ENCODE results near the gene ACER1.
"Not testable (repeated sequence)": the region's sequence is repeated elsewhere in the genome, so short reads cannot be mapped to it uniquely, and the experiment has no call there.

The ACER1 gene

DNA sequence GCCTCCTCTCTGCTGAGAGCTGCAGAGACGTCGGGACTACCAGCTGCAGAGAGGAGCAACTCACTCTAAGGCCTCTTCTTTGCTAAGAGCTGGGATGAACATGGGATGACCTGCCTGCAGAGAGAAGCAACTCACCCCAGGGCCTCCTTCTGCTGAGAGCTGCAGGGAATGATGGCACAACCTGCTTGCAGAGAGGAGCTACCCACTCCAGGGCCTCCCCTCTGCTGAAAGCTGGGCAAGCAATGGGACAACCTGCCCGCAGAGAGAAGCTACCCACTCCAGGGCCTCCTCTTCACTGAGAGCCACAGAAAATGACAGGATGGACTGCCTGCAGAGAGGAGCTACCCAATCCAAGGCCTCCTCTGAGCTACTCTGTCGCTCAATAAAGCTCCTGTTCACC lies 46.7 kb downstream of the ACER1 start:
- DNase-seq = no peak

DNA sequence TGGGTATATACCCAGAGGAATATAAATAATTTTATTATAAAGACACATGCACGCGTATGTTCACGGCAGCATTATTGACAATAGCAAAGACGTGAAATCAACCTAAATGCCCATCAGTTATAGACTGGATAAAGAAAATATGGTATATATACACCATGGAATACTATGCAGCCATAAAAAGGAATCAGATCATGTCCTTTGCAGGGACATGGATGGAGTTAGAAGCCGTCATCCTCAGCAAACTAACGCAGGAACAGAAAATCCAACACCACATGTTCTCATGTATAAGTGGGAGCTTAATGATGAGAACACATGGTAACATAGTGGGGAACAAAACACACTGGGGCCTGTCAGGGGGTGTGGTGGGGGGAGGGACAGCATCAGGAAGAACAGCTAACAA lies 51.0 kb downstream of the ACER1 start:
- not testable (repeated sequence) for DNase-seq

DNA sequence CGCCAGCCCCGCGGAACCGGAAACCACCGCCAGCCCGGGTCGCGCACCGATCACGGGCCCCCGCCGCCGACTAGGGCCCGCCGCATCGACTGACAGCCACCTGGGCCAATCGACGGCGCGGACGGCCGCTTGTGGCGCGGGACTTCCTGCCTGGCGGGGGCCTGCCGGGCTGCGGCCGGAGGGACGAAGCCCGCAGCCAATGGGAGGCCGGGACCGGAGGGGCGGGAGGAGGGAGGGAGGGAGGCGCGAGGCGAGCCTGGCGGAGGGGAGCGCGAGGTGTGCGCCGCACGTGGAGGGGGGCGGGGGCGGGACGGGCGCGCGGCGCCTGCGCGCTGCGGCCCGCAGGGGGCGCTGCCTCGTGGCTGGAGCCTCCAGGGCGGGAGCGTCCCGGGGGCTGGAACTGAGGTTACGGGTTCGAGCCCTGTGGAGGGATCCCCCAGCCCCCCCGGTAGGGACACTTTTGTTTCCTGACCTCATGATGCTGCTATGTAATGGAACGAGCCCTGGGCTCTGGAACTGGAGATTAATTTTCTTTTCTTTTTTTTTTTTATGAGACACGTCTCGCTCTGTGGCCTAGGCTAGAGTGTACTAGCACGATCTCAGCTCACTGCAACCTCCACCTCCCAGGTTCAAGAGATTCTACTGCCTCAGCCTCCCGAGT lies 53.4 kb downstream of the ACER1 start, which contains the start of gene MLLT1:
MLLT1 (minus strand) TSS at position 45 of the 661 bp plus-strand sequence. CDS start 191 bp downstream, outside the sequence.
- DNase-seq = peak; percentile 98

DNA sequence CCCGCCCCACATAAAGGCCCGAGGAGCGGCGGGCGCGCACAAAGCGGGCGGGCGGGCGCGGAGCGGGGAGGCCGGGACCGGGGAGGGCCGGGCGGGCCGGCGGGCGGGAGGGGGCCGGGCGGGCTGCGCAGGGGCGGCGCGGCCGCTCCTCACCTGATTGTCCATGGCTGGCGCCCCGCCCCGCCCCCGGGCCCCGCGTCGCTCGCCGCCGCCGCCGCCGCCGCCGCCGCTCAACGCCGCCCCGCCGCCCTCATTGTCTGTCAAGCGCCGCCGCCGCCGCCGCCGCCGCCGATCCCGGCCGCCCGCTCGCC lies 53.8 kb downstream of the ACER1 start:
- DNase-seq = no peak

DNA sequence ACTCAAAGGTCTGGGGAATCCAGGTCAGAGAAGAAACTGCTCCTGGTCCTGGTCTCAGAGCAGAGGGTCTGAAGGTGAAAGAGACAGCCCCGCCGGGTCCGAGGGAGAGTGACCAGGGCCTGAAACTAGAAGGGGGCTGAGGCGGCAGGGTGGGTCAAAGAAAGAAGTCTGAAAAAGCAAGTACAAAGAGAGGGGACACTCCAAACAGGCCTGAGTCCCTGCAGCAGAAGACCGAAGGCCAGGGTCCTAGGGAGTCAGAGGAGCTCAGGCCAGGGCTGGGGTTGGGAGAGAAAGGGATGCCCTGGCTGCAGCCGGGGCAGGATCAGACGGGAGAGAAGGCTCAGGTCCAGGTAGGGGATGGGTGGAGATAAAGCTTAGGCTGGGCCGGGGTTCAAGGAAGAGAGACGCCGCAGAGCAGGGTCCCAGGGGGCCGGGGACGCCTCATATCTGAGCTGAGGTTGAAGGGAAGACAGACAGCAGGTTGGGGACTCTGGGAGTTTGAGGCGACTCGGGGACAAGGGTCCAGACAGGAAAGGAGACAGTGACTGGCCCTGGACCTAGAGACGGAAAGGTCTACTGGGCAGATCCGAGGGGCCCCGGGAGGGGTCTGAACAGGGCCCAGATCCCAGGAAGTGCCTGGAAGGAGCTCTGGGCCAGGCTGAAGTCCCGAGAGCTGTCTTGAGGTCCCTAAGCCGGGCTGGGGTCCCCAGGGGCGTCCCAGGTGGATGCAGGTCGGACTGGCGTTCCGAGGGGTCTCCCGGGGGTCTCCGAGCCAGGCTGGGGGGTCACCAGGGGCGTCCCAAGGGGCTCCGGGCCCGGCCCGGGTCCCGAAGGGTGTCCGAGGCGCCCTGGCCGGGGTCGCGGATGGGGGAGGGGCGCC lies 54.4 kb downstream of the ACER1 start:
- DNase-seq = no peak

DNA sequence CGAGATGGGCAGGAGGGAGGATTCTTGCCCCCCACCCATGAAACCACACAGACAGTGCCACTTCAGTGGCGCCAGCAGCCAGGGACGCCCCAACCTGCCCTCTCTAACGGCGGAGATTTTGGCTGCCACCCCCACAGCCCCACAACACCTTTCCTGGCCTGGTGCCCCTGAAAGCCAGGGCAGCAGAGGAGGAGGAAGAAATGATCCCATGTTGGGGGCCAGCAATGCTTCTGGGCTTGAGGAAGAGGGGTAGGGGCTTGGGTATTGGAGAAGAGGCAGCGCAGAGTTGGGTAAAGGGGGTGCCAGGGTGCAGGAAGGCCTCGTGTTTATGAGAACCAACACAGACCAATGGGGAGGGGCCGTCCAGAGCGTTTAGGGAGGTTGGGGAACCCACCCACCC lies 55.4 kb downstream of the ACER1 start:
- DNase-seq = no peak

DNA sequence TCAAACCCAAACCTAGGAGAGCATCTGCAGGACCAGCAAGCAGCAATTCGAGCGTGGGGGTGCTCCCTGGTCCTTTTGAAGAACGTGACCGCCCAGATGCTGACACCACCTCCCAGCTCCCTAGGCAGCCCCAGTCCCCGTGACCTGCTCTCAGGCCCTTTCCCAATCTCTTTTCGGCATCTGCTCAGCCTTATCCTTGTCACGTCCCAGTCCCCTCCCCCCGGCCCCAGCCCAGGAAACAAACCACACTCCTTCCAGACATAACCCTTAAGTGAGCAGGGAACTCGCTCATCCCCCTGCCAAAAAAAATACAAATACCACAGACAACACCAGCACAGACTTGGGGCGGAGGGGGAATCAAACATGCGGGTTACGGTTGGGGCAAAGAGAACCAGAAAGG lies 57.0 kb downstream of the ACER1 start:
- no peak for DNase-seq

DNA sequence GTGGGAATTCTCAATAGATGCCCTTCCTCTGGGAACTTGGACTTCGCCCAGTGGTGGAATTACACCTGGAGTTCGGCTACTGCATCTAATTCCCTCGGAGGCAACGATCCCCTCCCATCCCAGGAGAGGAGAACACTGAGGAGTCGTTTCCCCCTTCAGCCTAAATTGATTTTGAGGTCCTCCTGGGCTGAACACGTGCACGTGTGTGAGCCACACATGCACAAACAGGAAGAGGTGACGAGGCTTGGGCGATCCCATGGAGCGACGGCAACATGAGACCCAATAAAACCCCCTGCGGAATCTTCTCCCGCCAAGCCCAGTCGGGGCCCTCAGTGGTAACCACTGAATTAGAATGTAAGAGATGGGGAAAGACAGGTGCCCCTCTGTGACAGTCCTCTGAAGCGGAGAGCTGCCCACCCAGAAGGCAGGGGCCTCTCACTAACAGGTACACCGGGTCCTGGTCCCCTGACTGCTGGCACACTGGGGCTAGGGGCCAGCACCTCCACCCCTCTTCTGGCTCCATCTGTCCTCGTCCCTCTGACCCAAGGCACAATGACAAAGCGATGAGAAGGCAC lies 58.2 kb downstream of the ACER1 start:
- DNase-seq = no peak

DNA sequence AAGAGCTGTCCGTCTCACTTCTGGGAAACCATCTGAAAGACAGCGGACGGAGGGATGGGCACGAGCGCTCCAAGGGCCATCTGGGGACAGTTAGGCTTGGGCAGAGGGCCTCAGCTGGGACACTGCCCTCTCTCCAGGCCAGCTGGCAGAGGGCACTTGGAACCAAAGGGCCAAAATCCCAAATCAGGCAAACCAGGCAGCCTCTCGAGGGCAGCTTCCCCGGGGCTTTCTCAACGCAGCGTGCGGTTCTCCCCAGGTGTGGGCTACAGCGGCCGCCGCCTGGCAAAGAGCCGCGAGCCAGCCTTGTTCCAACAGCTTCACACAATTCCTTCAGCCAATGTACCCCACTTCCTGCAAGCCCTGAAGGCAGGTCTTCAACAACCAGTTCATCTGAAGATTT lies 58.7 kb downstream of the ACER1 start:
- DNase-seq = no peak

DNA sequence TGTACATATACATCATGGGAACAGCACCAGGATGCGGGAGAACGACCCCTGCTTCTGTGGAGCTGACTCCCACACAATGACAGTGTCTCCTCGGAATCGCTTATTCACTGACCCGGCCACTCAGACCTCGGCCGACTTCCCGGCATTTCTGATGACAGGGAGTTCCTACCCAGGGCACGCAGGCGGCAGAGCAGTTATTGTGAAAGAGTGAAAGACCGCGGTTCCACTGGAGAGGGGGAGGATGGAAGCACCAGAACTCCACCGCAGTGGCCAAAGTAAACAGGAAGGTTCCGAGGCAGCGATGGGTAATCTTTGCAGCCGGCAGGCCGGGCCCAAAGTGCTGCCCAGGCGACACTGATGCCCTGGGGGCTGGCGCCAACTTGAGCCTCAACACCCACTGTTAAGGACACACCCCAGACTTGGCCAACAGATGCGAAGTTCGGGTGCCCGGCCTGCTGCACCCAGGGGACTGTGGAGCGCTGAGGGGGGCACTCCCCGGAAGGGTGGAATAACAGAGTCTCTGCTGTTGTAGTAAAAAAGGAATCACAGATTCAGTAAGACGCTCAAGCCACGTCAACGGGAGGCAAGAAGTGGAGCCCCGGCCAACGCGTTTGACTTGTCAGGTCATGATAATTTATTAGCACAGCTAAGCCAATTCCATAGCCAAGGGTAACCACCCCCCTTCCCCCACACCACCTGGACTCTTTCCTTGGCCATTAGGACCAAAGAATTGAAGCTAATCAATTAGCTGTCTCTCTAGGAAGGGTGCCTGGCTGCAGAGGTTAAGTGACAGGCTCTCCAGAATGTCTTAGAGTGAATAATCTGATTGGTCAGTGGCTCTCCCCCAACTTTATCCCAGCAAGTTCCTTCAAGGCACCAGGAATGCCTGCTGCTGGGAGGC lies 59.5 kb downstream of the ACER1 start:
- DNase-seq = no peak

DNA sequence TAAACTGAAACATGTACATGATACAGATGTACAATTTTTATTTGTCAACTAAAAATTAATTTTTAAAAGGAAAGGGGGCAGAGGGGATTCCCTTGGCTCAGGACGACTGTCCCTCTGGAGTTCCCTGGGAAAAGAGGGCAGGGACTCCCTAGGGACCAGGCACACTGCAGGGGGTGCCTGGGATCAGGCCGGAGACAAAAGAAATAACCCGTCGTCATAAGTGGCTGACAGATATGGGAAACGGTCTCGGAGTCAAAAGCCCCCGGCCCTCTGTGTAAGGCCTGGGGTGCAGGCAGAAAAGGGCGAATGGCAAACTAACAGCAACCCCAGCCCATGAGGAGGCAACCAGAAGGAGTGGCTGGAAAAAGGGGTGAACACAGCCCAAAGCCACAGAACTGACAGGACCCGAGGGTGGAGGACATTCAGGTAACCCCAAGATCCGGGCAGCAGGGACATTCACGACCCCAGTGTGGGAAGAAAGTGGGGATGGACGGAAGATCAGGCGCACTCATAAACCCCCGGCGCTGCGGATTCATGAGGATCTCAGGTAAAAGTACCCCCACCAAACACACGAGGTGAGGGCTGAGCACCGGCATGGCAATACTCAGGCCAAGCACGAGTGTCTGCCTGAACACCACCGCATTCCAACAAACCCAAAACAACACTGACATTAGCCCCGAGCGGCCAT lies 60.4 kb downstream of the ACER1 start:
- DNase-seq = no peak

DNA sequence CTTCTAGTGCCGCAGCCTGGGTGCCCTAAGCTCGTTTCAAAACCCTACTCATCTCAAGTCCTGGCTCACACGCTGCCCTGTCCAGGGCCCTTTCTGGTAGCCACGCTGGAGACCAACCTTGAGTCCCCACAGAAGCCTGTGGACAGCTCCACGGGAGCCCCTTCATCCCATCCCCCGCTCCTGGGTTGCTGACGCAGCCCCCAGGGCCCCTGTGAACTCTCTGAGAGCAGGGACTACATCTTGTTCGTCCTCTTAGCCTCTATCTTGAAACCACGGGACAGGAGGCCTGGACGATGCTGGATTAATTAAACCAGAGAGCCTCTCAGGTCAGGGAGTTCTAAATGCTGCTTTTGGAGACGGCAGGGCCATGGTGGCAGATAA lies 61.0 kb downstream of the ACER1 start:
- DNase-seq = no peak

DNA sequence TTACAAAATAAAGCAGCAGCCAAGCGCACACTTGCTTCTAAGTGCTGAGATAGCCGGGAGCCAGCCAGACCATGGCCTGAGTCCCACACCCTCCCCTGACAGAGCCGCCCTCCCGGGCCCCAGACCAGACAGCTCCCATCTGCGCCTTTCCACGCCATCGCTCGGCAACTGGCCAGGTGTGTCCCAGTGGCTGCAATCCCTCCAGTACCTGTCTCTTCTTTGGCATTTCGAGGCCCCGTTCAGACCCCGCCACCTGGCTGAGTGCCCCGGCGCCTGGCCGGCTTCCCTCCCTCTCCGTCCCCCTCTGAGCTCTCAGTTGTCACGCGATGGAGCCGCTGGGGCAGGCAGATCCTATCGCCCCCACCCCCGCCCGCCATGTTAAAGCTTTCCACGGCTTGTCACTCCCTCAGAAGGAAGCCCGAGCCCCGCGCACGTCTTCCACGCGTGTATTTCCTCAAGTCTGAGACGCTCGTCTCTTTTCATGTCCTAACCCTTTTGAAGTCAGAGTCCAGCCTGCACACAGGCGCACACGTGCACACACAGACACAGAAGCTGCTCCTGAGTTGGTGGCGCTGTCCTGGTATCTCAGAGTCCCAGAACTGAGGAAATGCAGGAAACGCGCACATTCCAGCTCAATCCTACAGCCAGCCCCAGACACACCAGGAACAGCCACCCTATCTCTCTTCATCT lies 61.5 kb downstream of the ACER1 start:
- DNase-seq = no peak

DNA sequence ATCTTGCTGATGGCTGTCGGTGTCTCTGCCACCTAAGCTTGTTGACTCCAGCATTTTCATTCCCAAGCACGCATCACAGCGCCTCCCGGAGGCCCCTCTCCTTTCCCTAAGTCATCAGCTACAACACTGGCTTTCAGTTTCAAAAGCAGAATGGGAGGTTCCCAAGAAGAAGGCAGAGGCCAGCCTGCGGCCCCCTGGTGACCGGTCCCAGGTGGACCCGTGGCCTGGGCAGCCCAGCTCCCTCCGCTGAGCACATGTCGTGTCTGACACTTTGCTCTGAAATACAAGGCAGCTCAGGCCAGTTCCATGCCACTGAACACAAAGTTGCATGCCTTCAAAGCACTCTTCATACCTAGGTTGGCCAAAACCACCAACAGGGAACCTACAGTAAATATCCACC lies 62.2 kb downstream of the ACER1 start:
- DNase-seq = no peak

DNA sequence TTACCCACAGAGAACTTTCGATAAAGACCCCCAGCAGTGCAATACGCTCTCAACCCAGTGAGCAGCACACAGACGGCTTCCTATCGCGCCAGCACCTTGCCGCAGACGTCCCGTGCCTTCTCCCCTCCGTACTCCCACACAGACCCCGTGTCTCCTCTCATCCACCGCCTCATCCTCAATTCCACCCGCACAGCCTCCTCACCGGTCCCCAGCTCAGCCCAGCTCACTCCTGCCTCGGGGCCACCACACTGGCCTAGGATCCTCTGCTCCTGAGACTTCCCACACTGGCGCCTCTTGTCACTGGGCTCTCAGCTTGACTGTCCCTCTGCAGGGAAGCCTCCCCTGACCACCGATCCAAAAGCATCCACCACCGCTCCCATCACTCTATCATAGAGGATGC lies 62.6 kb downstream of the ACER1 start:
- no peak for DNase-seq

DNA sequence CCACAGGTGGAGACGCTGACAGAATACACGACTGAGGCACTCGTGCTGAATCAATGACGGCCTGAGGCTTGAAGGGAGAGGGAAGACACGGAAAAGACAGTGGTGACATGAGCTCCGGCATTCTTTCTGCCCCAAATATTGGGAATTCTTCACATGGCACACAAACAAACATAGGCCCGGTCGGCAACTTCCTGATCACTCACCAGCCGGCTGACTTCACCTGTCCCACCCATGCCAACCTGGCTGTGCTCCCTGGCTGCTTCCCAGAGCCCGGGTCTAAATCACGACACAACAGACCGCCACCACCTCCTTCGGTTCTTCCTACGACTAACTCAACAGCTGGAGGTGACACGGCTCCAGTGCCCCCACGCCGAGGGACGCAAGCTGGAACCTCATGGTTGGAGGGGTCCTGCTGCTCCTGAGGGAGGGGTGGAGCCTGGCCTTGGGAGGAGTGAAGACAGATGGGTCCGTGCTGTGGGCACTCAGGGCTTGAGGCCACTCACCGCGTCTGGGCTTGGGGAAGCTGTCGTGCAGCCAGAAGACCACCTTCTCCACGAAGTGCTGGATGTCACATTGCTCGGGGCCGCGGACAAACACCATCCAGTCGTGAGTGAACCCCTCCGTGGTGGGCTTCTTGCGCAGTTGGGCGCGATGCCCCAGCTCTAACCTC lies 63.2 kb downstream of the ACER1 start:
- DNase-seq = no peak

DNA sequence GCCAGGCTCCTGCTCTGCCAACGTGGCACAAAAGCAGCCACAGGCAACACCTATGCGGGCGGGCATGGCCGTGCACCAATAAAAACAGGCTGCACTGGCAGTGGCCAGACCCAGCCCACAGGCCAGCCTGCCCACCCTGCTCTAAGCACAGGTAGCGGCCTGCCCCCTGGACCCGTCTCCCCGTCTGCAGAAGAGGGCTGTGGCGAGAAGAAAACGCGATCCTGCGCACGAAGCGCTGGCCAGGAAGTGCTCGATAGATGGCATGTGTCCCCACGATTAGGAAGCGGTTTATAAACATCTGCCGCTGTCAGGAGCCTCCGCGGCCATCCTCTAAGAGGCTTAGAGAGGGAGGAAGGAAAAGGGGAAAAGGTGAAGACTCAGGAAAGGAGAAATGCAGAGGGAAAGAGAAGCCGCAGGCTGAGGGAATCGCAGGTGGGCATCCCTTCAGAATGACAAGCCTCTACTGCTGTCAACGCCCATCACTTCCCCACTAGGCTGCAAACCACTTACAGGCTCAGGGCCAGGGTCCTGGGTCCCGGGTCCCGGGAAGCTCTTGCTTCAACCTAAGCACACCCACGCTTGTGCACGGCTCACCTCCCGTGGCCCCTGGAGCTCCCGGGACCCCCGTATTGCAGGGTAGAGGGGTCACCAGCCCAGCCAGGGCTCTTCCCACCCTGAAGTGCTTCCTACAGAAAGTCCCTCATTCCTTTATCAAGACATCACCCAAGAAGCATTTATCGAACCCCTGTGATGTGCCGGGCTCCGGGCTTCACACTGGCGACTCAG lies 64.1 kb downstream of the ACER1 start:
- DNase-seq = no peak

DNA sequence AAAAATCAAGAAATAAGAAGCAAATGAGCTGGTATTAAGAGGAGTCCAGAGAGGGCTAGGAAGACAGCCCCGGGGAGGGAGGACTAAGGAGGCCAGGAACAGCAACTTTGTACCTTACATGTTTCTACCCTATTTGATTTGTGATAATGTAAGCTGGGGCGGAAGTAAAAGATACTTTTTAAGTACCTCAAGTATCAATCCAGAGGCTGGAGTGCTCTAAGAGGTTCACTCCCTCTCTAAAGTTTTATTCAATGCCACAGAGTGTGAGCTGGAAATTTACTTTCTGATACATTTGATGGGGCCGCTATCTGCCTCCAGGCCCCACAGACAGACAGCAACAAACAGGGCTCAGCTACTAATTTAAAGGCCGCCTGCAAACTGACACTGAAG lies 65.0 kb downstream of the ACER1 start:
- no peak for DNase-seq

DNA sequence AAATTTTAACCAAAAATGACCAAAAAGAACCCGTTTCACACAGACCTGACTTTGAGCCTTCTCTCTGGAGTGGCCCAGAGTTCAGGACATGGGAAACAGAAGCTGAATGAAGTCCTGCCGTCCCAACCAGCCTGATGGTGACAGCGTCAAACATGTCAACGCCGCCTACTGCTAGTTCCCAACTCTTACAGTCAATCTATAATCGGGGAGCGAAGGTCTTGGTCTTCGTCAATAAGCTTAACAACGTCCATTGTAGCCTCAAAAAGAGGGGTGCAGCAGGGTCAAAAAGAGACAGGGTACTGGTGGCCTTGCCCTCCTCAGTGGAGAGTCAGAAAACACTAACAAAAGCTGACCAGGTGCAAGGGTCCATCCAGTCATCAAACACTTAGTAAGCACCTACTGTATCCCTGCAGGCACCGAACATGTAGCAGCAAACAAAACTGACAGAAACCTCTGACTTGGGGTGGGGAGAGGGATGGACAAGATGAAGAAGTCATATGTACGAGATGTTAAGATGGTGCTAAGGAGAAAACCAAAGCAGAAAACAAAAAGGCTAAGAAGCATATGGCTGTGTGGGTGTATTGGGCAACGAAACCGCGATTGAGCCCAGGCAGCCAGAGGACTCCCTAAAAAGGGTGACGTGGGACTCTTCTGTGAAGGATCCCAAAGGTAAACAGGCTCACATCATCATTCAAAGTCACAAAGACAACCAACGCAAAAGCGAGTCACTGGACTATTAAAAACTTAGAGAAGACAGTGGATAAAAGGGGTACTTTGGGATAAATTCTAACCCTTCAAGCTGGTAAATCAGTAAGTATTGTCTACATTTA lies 65.6 kb downstream of the ACER1 start:
- no peak for DNase-seq

DNA sequence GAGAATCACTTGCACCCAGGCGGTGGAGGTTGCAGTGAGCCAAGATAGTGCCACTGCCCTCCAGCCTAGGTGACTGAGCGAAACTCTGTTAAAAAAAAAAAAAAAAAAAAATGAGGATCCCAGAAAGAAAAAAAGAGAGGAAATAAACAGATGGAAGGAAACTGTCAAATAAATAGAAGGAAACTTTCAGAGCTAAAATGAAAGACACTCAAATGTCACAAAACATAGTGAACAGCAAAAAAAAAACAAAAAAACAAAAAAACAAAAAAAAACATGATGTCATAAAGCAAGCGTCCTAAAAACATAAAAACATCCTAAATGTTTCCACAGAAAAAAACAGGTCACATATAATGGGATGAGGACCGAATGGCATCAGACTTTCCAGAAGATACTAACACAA lies 68.6 kb downstream of the ACER1 start:
- no peak for DNase-seq

Measured in activated naive CD4-positive, alpha-beta T cell treated with anti-CD3 and anti-CD28 coated beads, Interleukin-2, amount 50 U/mL, for 16 hours (primary cell).